ENCODE results near the gene WWTR1.
A peak's percentile ranks its signal among the peaks of the same experiment; 100 is the strongest.

The WWTR1 gene

GRCh38 chr3:149570016-149570415 lies 87.8 kb downstream of the WWTR1 start:
- DNase-seq = no peak

DNA sequence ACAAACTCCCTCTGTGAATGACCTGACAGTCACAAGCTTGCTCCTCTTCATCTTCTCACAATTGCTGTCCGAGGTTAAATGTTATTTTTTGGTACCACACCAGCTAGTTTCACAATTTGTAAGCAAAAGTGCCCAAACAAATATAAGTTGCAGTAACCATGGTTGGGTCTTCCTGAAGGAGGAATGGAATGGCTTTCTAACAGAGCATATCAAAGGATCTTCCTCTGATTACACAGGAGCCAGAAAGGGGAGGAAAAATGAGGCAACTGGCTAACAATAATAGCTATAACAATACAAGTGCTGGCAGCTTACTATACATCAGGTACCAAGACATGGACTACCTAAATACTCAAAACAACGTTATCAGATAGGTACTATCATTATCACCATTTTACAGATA lies 90.4 kb downstream of the WWTR1 start:
- no peak for DNase-seq

DNA sequence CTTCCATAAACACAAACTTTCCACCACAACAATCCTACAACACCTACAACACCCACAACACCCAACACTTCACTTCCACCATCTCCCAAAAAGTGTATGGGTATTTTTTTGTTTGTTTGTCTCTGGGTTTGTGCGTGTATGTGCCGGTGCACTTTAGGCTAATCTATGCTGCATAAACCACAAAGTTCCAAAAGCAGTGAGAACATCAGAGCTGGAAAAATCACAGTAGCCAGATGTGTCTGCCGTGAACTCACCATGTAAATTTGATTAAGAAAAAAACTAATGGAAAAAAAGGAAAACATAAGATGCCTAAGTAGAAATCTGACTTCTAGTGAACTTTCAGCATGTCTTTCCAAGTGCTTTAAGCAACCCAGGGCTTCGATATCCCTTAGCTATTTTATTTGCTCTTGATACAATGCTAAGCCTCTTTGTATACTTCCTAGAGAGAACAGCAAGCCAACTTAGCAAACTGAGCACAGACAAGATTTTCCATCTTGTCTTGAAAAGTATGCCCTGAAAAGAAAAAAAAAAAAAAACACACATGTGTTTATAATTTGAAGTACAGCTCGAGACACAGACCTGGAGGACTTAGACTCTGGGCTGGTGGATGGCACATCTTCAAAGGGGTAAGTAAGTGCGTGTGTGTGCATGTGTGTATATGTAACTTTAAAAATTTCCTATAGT lies 91.4 kb downstream of the WWTR1 start:
- no peak for DNase-seq

- no peak for DNase-seq
Measured at GRCh38 chr3:149564079-149564478, 93.7 kb downstream of the WWTR1 start.

GRCh38 chr3:149563114-149563513 lies 94.7 kb downstream of the WWTR1 start:
- no peak for DNase-seq

GRCh38 chr3:149560617-149561016 lies 97.2 kb downstream of the WWTR1 start:
- no peak for DNase-seq

- DNase-seq = no peak
Measured at GRCh38 chr3:149560001-149560400, 97.8 kb downstream of the WWTR1 start.

GRCh38 chr3:149559525-149559924 lies 98.3 kb downstream of the WWTR1 start:
- no peak for DNase-seq

DNA sequence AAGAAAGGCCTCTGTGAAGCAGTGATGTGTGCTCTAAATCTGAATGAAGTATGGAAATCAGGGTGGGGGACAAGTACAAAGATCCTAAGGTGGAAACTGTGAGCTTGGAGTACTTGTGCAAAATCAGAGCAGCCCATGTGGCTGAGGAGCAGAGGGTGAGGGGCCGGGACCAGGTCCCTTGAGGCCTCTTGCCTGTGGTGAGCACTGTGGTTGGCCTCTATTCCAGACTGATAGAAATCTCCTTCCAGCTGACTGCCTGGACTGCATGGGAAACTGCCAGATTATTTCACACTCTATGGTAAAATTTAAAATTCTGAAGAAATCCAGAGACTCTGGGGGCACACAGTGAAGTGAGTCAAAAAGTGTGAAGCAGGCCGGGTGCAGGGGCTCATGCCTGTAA lies 101.9 kb downstream of the WWTR1 start:
- DNase-seq = no peak

GRCh38 chr3:149554826-149555225 lies 103.0 kb downstream of the WWTR1 start:
- no peak for DNase-seq

DNA sequence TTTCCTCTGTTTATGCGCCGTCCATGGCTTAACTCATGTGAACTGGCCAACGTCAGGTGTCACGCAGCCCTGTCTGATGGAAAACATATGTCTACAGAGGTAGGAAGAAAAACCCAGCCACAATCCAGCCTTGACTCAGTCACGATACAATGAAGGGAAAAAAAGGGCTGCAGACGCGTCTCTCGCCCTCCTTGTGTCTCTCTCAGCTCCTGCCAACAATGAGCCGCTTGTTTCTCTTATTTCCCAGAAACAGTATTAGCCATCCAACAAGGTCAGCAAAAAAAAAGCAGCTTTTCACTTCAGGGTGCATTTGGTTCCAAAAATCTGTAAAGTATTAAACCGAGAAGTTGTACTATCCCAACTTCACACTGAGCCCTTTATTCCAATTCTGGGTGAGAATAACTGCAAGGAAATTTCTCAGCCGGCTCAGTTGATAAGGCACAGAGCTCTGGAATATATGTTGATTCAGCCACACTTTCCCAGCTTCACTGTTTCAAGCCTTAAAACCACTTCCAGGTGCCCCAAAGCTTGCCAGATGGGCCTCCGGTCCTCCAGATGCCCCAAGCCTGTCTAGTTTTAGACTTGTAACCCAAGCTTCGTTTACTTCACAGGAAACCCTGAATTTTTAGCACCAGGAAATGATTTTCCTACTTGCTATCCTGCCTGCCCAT lies 103.9 kb downstream of the WWTR1 start:
- peak in 31 of 51 donors; percentile 5 to 67 (median 36) for DNase-seq

GRCh38 chr3:149552700-149553099 lies 105.1 kb downstream of the WWTR1 start:
- no peak for DNase-seq

- no peak for DNase-seq
Measured at GRCh38 chr3:149551500-149551899, 106.3 kb downstream of the WWTR1 start.

- no peak for DNase-seq
Measured at GRCh38 chr3:149548669-149549065, 109.2 kb downstream of the WWTR1 start.

- DNase-seq = peak in 15 of 51 donors; percentile 5 to 50 (median 19)
Measured at GRCh38 chr3:149547954-149548668, 109.7 kb downstream of the WWTR1 start.

DNA sequence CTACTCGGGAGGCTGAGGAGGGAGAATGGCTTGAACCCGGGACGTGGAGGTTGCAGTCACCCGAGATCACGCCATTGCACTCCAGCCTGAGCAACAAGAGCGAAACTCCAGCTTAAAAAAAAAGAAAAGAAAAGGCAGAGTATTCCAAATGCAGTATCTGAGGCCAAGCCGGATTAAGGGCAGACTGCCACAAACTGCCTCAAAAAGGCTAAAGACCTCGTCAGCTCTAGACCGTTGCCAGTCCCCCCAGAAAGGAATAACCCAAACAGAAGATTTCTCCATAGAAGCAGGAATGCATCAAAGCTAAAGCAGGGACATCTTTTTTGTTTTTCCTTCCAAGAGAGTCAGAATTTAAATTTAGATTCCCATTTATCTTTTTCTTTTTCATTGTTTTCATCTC lies 110.4 kb downstream of the WWTR1 start:
- peak in 22 of 51 donors; percentile 3 to 67 (median 31) for DNase-seq

GRCh38 chr3:149545049-149545448 lies 112.8 kb downstream of the WWTR1 start:
- no peak for DNase-seq

- no peak for DNase-seq
Measured at GRCh38 chr3:149542375-149543312, 115.2 kb downstream of the WWTR1 start.

- DNase-seq = no peak
Measured at GRCh38 chr3:149541091-149541491, 116.7 kb downstream of the WWTR1 start.

DNA sequence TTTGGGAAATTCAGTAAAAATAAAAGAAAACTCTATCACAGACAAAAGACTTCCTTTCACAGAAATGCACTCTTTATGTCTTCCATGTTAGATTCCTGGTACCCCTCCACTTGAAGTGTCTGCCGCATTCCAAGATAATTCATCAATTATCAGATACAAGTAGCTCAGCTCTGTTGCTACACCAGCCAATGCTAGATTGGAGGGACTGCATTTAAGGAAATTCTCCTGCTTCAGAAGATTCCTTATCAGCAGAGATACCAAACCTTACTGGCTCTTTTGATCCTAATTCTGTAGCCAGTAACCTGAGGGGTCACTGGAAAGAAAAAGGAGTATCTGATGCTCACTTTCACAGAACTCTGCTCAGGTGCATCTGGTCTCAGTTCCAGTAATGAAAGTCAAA lies 119.5 kb downstream of the WWTR1 start:
- no peak for DNase-seq

GRCh38 chr3:149536429-149536828 lies 121.4 kb downstream of the WWTR1 start:
- DNase-seq = peak in 33 of 51 donors; percentile 7 to 72 (median 43)

DNA sequence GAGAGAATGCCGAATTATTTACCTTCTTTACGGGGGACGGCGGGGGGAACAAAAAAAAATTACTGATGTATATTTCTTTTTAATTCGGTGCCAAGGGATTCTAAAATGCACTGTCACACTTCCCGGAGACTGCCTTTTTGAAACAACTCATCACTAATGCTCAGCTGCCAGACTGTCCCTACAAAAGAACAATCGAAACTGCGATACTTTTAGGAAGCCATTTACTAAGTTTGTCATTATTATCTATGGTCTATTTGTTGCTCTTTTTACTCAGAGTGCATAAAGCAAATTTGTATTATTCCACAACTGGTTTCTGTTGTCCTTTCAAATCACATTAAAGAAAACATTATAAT lies 122.5 kb downstream of the WWTR1 start:
- DNase-seq = no peak

Data from hypothalamus (tissue), 51 donors.